ENCODE measurements around the gene TTC33. TPM values are rescaled to one million over a fixed set of nuclear protein-coding genes. Genes with fewer than 3 reads are reported as not detected.

Gene TTC33
- total RNA-seq, 2 donors from 2014 or later, result 13.5 to 19.3 TPM

- Mint-ChIP-seq H3K4me3 (no peak overlapping the region), H3K27me3 (ENCODE audit: insufficient read depth) (no peaks in the 10 kb centered on the region), H3K9me3 (no peaks in the 10 kb centered on the region), H3K36me3 (ENCODE audit: low read depth) (no peaks in the 10 kb centered on the region), H3K27ac (no peak overlapping the region), H3K4me1 (no peaks in the 10 kb centered on the region)
- H3K36me3 ChIP-seq (ENCODE audit: control insufficient read depth, insufficient read depth, low read length), result no peaks in the 10 kb centered on the region
- TF ChIP-seq, protein P1, sequence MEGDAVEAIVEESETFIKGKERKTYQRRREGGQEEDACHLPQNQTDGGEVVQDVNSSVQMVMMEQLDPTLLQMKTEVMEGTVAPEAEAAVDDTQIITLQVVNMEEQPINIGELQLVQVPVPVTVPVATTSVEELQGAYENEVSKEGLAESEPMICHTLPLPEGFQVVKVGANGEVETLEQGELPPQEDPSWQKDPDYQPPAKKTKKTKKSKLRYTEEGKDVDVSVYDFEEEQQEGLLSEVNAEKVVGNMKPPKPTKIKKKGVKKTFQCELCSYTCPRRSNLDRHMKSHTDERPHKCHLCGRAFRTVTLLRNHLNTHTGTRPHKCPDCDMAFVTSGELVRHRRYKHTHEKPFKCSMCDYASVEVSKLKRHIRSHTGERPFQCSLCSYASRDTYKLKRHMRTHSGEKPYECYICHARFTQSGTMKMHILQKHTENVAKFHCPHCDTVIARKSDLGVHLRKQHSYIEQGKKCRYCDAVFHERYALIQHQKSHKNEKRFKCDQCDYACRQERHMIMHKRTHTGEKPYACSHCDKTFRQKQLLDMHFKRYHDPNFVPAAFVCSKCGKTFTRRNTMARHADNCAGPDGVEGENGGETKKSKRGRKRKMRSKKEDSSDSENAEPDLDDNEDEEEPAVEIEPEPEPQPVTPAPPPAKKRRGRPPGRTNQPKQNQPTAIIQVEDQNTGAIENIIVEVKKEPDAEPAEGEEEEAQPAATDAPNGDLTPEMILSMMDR (conservative IDR thresholded peaks at IDR 0.05), result no peak
- H3K27me3 ChIP-seq (ENCODE audit: control insufficient read depth, insufficient read depth, low read length, poor library complexity, severe bottlenecking), result no peaks in the 10 kb centered on the region
- H3K4me3 ChIP-seq (ENCODE audit: low read length), result no peak overlapping the region
- no peak overlapping the region for H3K27ac ChIP-seq (ENCODE audit: low read depth, low read length)
- H3K4me1 ChIP-seq (ENCODE audit: control insufficient read depth, insufficient read depth, low read length), result no peaks in the 10 kb centered on the region
- no peak overlapping the region for H3K9ac ChIP-seq (ENCODE audit: extremely low read depth, low read length, poor library complexity, severe bottlenecking)
- no peaks in the 10 kb centered on the region for H3K9me3 ChIP-seq (ENCODE audit: control insufficient read depth, low read length)
- DNase-seq, result no peak
- 91 to 96% methylated on average over 4 of the region's 4 CpGs for WGBS, 2 experiments (ENCODE audit: insufficient coverage in 1 of 2, insufficient read length in 1 of 2)
Observed at GRCh38 chr5:40486437-40487275, 269.1 kb downstream of the TTC33 start.

GRCh38 chr5:40485021-40485998, 270.5 kb downstream of the TTC33 start:
- no peaks in the 10 kb centered on the region for H3K9me3 ChIP-seq (ENCODE audit: control insufficient read depth, low read length)
- no peak overlapping the region for H3K27ac Mint-ChIP-seq

GRCh38 chr5:40484495-40484894, 271.3 kb downstream of the TTC33 start:
- Histone ChIP-seq H3K9ac (ENCODE audit: extremely low read depth, low read length, poor library complexity, severe bottlenecking) (no peak overlapping the region), H3K4me1 (ENCODE audit: control insufficient read depth, insufficient read depth, low read length) (no peaks in the 10 kb centered on the region), H3K36me3 (ENCODE audit: control insufficient read depth, insufficient read depth, low read length) (no peaks in the 10 kb centered on the region), H3K9me3 (ENCODE audit: control insufficient read depth, low read length) (no peaks in the 10 kb centered on the region), H3K27ac (ENCODE audit: low read depth, low read length) (no peak overlapping the region), H3K27me3 (ENCODE audit: control insufficient read depth, insufficient read depth, low read length, poor library complexity, severe bottlenecking) (no peaks in the 10 kb centered on the region), H3K4me3 (ENCODE audit: low read length) (no peak overlapping the region)
- H3K4me3 Mint-ChIP-seq, result no peak overlapping the region
- WGBS, 2 experiments (ENCODE audit: insufficient coverage in 1 of 2, insufficient read length in 1 of 2), result 96 to 100% methylated on average over 2 of the region's 2 CpGs
- TF ChIP-seq, protein P1 (conservative IDR thresholded peaks at IDR 0.05), result no peak
- no peaks in the 10 kb centered on the region for H3K9me3 Mint-ChIP-seq
- no peaks in the 10 kb centered on the region for H3K36me3 Mint-ChIP-seq (ENCODE audit: low read depth)
- no peaks in the 10 kb centered on the region for H3K27me3 Mint-ChIP-seq (ENCODE audit: insufficient read depth)
- DNase-seq, result no peak
- H3K27ac Mint-ChIP-seq, result no peak overlapping the region
- H3K4me1 Mint-ChIP-seq, result no peaks in the 10 kb centered on the region

More at GRCh38 chr5:40485021-40485998, 270.5 kb downstream of the TTC33 start:
- 88 to 91% methylated on average over 5 to 10 of the region's 10 CpGs for WGBS, 2 experiments (ENCODE audit: insufficient coverage in 1 of 2, insufficient read length in 1 of 2)
- H3K4me3 ChIP-seq (ENCODE audit: low read length), result no peak overlapping the region
- no peak for DNase-seq
- H3K4me3 Mint-ChIP-seq, result no peak overlapping the region
- no peaks in the 10 kb centered on the region for H3K36me3 Mint-ChIP-seq (ENCODE audit: low read depth)
- H3K9ac ChIP-seq (ENCODE audit: extremely low read depth, low read length, poor library complexity, severe bottlenecking), result no peak overlapping the region
- H3K9me3 Mint-ChIP-seq, result no peaks in the 10 kb centered on the region
- no peaks in the 10 kb centered on the region for H3K4me1 Mint-ChIP-seq
- no peaks in the 10 kb centered on the region for H3K27me3 ChIP-seq (ENCODE audit: control insufficient read depth, insufficient read depth, low read length, poor library complexity, severe bottlenecking)
- H3K36me3 ChIP-seq (ENCODE audit: control insufficient read depth, insufficient read depth, low read length), result no peaks in the 10 kb centered on the region
- TF ChIP-seq, protein P1 (conservative IDR thresholded peaks at IDR 0.05), result no peak
- no peaks in the 10 kb centered on the region for H3K4me1 ChIP-seq (ENCODE audit: control insufficient read depth, insufficient read depth, low read length)
- no peak overlapping the region for H3K27ac ChIP-seq (ENCODE audit: low read depth, low read length)
- H3K27me3 Mint-ChIP-seq (ENCODE audit: insufficient read depth), result no peaks in the 10 kb centered on the region

Measured in endodermal cell (in vitro differentiated cells).